ENCODE measurements around the gene PLA2G2E.

The PLA2G2E gene

DNA sequence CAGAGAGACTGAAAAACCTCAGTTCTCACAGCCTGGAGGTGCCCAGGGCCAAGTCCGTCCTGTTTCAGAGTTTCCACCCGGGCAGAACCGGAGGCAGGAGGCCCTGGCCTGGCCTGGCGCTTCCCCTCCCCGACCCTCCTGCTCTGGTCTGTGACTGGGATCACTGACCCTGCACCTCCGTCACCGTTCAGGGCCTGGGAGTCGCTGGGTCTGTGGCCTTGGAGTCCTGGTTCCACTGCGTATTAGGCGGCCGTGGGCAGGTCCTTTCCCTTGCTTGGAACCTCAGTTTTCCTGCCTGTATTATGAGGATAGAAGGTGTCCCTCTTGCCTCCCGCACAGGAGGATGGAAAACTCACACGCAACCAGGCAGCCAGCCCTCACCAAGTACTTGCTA, 533 bp upstream of the PLA2G2E start:
- Histone ChIP-seq H3K27me3 (ENCODE audit: low read depth, low read length) (no peaks in the 10 kb centered on the region), H3K79me2 (ENCODE audit: low read length) (no peaks in the 10 kb centered on the region), H3K27ac (ENCODE audit: low read length) (no peak overlapping the region), H3K9me3 (ENCODE audit: insufficient read depth, low read length) (no peaks in the 10 kb centered on the region), H3K9ac (ENCODE audit: low read length) (no peak overlapping the region), H3K36me3 (replicated peaks; ENCODE audit: low read depth, low read length) (no peaks in the 10 kb centered on the region), H4K20me1 (ENCODE audit: insufficient read depth, low read length) (no peaks in the 10 kb centered on the region), H3K4me2 (ENCODE audit: low read length) (no peak overlapping the region), H3K4me1 (ENCODE audit: low read length) (no peaks in the 10 kb centered on the region), H2AFZ (ENCODE audit: low read depth, low read length) (no peak overlapping the region), H3K4me3 (ENCODE audit: low read length) (no peak overlapping the region)
- TF ChIP-seq EZH2phosphoT487 (IDR thresholded peaks at IDR 0.05; ENCODE audit: low read depth): no peak
- TF ChIP-seq, protein P1, sequence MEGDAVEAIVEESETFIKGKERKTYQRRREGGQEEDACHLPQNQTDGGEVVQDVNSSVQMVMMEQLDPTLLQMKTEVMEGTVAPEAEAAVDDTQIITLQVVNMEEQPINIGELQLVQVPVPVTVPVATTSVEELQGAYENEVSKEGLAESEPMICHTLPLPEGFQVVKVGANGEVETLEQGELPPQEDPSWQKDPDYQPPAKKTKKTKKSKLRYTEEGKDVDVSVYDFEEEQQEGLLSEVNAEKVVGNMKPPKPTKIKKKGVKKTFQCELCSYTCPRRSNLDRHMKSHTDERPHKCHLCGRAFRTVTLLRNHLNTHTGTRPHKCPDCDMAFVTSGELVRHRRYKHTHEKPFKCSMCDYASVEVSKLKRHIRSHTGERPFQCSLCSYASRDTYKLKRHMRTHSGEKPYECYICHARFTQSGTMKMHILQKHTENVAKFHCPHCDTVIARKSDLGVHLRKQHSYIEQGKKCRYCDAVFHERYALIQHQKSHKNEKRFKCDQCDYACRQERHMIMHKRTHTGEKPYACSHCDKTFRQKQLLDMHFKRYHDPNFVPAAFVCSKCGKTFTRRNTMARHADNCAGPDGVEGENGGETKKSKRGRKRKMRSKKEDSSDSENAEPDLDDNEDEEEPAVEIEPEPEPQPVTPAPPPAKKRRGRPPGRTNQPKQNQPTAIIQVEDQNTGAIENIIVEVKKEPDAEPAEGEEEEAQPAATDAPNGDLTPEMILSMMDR (IDR thresholded peaks at IDR 0.05; ENCODE audit: low read depth, low read length): no peak

DNA sequence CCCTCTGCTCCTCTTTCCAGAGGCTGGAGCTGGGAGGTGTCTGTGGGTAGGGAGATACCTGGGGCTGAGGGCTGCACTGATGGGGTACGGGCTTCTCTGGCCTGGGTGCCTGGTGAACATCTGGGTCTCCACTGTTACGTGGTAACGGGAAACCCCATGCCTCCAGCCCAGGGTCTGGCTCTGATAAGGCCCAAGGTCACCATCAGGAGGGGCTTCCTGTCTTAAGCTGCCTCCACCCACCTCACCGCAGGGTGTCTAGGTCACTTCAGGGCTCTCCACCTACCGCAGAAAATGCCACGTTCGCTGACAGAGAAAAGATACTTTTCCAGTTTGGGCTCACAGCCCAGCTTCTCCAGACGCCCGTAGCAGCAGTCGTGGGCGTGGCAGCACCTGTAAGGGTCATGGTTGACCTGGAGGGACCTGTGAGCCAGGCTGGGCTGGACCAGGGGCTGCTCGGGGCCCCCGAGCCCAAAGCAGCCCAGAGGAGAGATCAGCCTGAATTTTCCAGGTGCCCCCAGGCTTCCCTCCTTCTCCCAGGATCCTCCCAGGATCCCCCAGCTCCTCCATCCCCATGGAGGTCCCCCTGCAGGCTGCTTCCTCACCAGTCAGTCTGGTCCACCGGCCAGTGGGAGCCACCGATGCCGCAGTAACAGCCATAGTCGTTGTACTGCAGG, 1.3 kb downstream of the PLA2G2E start:
- H3K36me3 ChIP-seq (replicated peaks; ENCODE audit: low read depth, low read length): no peaks in the 10 kb centered on the region
- no peaks in the 10 kb centered on the region for H4K20me1 ChIP-seq (ENCODE audit: insufficient read depth, low read length)
- H3K4me1 ChIP-seq (ENCODE audit: low read length): no peaks in the 10 kb centered on the region
- no peak overlapping the region for H2AFZ ChIP-seq (ENCODE audit: low read depth, low read length)
- no peak overlapping the region for H3K9ac ChIP-seq (ENCODE audit: low read length)
- H3K27me3 ChIP-seq (ENCODE audit: low read depth, low read length): no peaks in the 10 kb centered on the region
- H3K4me2 ChIP-seq (ENCODE audit: low read length): no peak overlapping the region
- no peak for TF ChIP-seq EZH2phosphoT487 (IDR thresholded peaks at IDR 0.05; ENCODE audit: low read depth)
- TF ChIP-seq, protein P1 (IDR thresholded peaks at IDR 0.05; ENCODE audit: low read depth, low read length): no peak
- H3K4me3 ChIP-seq (ENCODE audit: low read length): no peak overlapping the region
- no peaks in the 10 kb centered on the region for H3K79me2 ChIP-seq (ENCODE audit: low read length)
- H3K27ac ChIP-seq (ENCODE audit: low read length): no peak overlapping the region
- H3K9me3 ChIP-seq (ENCODE audit: insufficient read depth, low read length): no peaks in the 10 kb centered on the region

DNA sequence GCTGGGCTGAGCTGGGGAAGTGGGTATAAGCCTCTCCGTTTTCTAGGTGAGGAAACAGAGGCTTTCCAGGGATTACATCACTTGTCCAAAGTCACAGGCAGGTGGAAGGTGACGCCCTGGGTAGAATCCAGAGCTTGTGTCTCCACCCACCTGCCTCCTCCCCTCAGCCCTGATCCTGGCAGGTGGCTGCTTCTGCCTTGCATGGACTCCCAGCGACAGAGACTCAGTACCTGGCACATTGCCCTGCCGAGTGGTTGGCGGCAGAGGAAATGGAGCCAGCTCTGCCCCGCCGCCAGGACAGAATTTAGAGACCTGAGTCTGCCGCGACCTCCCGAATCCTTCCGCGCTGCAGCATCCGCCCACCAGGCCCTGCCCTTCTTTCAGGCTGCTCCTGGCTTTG, 2.1 kb downstream of the PLA2G2E start:
- no peaks in the 10 kb centered on the region for H3K36me3 ChIP-seq (replicated peaks; ENCODE audit: low read depth, low read length)
- H3K9ac ChIP-seq (ENCODE audit: low read length): no peak overlapping the region
- H3K4me2 ChIP-seq (ENCODE audit: low read length): no peak overlapping the region
- H3K9me3 ChIP-seq (ENCODE audit: insufficient read depth, low read length): no peaks in the 10 kb centered on the region
- H4K20me1 ChIP-seq (ENCODE audit: insufficient read depth, low read length): no peaks in the 10 kb centered on the region
- no peaks in the 10 kb centered on the region for H3K27me3 ChIP-seq (ENCODE audit: low read depth, low read length)
- H3K27ac ChIP-seq (ENCODE audit: low read length): no peak overlapping the region
- no peak overlapping the region for H3K4me3 ChIP-seq (ENCODE audit: low read length)
- no peaks in the 10 kb centered on the region for H3K4me1 ChIP-seq (ENCODE audit: low read length)
- H2AFZ ChIP-seq (ENCODE audit: low read depth, low read length): no peak overlapping the region
- H3K79me2 ChIP-seq (ENCODE audit: low read length): no peaks in the 10 kb centered on the region
- no peak for TF ChIP-seq EZH2phosphoT487 (IDR thresholded peaks at IDR 0.05; ENCODE audit: low read depth)
- TF ChIP-seq, protein P1 (IDR thresholded peaks at IDR 0.05; ENCODE audit: low read depth, low read length): no peak

DNA sequence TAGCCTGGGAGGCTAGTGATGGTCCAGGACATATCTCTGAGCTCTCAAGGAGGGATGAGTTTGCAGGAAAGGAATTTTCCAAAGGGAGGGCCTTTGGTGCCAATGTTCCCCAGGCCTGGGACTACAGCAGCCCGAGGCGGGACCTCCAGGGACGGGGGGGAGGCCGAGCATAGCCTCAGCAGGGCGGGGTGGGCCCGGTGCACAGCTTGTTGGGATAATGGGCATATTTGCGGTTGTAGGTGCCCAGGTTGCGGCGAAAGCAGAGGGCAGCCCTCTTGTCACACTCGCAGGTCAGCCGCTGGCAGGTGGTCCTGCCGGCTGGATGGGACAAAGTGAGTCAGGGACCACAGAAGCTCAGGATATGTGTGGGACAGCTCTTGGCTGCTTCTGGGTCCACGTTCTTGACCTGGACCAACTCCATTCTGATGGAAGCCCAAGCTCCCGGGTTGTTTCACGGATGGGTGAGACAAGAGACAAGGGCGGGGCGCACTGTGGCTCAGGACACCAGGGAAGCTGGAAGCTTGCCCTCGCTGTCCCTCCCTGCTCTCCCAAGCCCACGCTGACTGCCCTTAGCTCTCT, 3.2 kb downstream of the PLA2G2E start:
- H3K36me3 ChIP-seq (replicated peaks; ENCODE audit: low read depth, low read length): no peaks in the 10 kb centered on the region
- no peak overlapping the region for H3K4me2 ChIP-seq (ENCODE audit: low read length)
- H2AFZ ChIP-seq (ENCODE audit: low read depth, low read length): no peak overlapping the region
- no peak overlapping the region for H3K4me3 ChIP-seq (ENCODE audit: low read length)
- H3K27ac ChIP-seq (ENCODE audit: low read length): no peak overlapping the region
- no peak for TF ChIP-seq EZH2phosphoT487 (IDR thresholded peaks at IDR 0.05; ENCODE audit: low read depth)
- TF ChIP-seq, protein P1 (IDR thresholded peaks at IDR 0.05; ENCODE audit: low read depth, low read length): no peak
- no peak overlapping the region for H3K9ac ChIP-seq (ENCODE audit: low read length)
- no peaks in the 10 kb centered on the region for H3K4me1 ChIP-seq (ENCODE audit: low read length)
- no peaks in the 10 kb centered on the region for H3K27me3 ChIP-seq (ENCODE audit: low read depth, low read length)
- H3K9me3 ChIP-seq (ENCODE audit: insufficient read depth, low read length): no peaks in the 10 kb centered on the region
- no peaks in the 10 kb centered on the region for H3K79me2 ChIP-seq (ENCODE audit: low read length)
- no peaks in the 10 kb centered on the region for H4K20me1 ChIP-seq (ENCODE audit: insufficient read depth, low read length)

All from OCI-LY3 (cell line).